Neural crest cell (in vitro differentiated cells): ENCODE data around the gene USP49. TPM values are rescaled to one million over a fixed set of nuclear protein-coding genes. Genes with fewer than 3 reads are reported as not detected.

Experiments used
- DNase-seq: peaks from one replicate; pipeline ENCODE4 v3.0.0; 2021; ENCODE audit warnings: low read depth, mixed read lengths, low spot score
- H3K27ac Mint-ChIP-seq: one replicate; pipeline ENCODE4 v1.8.0; 2021; ENCODE audit warnings: mild to moderate bottlenecking, mixed read lengths; ENCODE audit not compliant: unreplicated experiment
- H3K27me3 Mint-ChIP-seq: 2 replicates; pipeline ENCODE4 v1.8.0; 2021; ENCODE audit warnings: low read depth, mild to moderate bottlenecking, mixed read lengths
- H3K36me3 Mint-ChIP-seq: 2 replicates; pipeline ENCODE4 v1.8.0; 2021; ENCODE audit warnings: low read depth, mild to moderate bottlenecking, mixed read lengths
- H3K4me1 Mint-ChIP-seq: 2 replicates; pipeline ENCODE4 v1.8.0; 2021; ENCODE audit warnings: mixed read lengths
- H3K4me3 Mint-ChIP-seq: one replicate; pipeline ENCODE4 v1.8.0; 2021; ENCODE audit warnings: mild to moderate bottlenecking, mixed read lengths
- H3K9me3 Mint-ChIP-seq: 2 replicates; pipeline ENCODE4 v1.8.0; 2021; ENCODE audit warnings: mixed read lengths
- total RNA-seq: library from RNA; stranded (reverse); gene quantifications from 2 replicates; pipeline ENCODE4 v1.2.1, GENCODE V29; 2021
- TF ChIP-seq, protein P1 (sequence below): fragments of 200-600 bp; sonication (generic); conservative IDR thresholded peaks from 2 replicates; pipeline ENCODE4 v1.5.0; 2021; ENCODE audit warnings: antibody characterized with exemption, mild to moderate bottlenecking

Gene USP49
- total RNA-seq, 1 donor from 2014 or later, result 25.1 TPM

DNA sequence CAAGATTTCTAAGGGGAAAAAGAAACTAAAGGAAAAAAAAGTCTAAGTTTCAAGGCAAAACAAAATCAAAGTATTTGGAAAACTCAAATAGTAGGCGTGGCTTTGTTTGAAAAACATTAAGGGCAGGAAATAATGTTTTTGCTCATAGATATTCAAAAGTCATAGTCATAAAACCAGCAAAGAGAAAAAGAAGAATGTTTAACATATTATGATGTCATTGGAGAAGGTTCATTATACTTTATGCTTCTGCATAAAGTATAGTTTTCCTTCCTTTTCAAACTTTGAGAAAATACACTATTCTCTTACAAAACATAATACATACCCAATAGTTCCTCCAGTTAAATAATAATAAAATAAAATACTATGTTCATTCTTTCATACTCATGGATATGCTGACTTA, 13.7 kb downstream of the USP49 start:
- no peak overlapping the region for H3K4me3 Mint-ChIP-seq
- no peaks in the 10 kb centered on the region for H3K36me3 Mint-ChIP-seq
- DNase-seq, result no peak
- TF ChIP-seq, protein P1, sequence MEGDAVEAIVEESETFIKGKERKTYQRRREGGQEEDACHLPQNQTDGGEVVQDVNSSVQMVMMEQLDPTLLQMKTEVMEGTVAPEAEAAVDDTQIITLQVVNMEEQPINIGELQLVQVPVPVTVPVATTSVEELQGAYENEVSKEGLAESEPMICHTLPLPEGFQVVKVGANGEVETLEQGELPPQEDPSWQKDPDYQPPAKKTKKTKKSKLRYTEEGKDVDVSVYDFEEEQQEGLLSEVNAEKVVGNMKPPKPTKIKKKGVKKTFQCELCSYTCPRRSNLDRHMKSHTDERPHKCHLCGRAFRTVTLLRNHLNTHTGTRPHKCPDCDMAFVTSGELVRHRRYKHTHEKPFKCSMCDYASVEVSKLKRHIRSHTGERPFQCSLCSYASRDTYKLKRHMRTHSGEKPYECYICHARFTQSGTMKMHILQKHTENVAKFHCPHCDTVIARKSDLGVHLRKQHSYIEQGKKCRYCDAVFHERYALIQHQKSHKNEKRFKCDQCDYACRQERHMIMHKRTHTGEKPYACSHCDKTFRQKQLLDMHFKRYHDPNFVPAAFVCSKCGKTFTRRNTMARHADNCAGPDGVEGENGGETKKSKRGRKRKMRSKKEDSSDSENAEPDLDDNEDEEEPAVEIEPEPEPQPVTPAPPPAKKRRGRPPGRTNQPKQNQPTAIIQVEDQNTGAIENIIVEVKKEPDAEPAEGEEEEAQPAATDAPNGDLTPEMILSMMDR, result no peak
- H3K27me3 Mint-ChIP-seq, result no peaks in the 10 kb centered on the region
- no peak overlapping the region for H3K27ac Mint-ChIP-seq
- H3K4me1 Mint-ChIP-seq, result no peaks in the 10 kb centered on the region
- no peaks in the 10 kb centered on the region for H3K9me3 Mint-ChIP-seq

DNA sequence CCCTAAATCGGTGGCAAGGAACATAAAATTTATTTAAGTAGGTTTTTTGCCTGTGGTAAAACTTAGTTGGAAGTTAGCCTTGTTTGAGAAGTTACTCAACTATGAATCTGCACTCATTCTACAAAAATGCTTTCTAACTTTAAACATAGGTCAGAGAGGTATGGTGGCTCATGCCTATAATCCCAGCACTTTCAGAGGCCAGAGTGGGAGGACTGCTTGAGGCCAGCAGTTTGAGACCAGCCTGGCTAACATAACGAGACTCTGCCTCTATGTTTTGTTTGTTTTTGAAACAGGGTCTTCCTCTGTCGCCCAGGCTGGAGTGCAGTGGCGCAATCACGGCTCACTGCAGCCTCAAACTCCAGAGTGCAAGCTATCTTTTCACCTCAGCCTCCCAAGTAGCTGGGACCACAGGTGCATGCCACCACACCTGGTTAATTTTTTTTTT, 16.2 kb downstream of the USP49 start:
- no peaks in the 10 kb centered on the region for H3K36me3 Mint-ChIP-seq
- H3K27me3 Mint-ChIP-seq, result no peaks in the 10 kb centered on the region
- TF ChIP-seq, protein P1, result no peak
- no peaks in the 10 kb centered on the region for H3K4me1 Mint-ChIP-seq
- H3K9me3 Mint-ChIP-seq, result no peaks in the 10 kb centered on the region
- H3K27ac Mint-ChIP-seq, result no peak overlapping the region
- no peak for DNase-seq
- H3K4me3 Mint-ChIP-seq, result no peak overlapping the region

DNA sequence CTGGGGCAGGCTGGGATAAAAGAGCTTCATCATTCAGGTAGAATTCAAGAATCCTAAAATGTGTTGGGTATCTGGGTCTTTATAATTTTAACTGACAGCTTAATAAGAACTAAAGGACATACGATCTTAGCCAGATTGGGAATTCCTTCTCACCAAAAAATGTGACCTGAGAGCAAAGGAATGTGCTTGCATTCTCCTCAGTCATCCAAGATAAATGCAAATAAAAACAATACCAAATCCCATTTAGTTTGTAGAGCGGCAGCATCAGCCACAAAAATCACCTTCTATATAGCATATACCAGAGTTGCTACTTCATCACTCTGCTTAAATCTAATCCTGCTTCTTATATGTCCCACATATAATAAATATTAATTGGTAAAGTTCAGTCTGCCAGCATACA, 16.9 kb downstream of the USP49 start:
- Mint-ChIP-seq H3K27ac (no peak overlapping the region), H3K4me1 (no peaks in the 10 kb centered on the region), H3K36me3 (no peaks in the 10 kb centered on the region), H3K9me3 (no peaks in the 10 kb centered on the region), H3K27me3 (no peaks in the 10 kb centered on the region), H3K4me3 (no peak overlapping the region)
- no peak for DNase-seq
- TF ChIP-seq, protein P1, result no peak

DNA sequence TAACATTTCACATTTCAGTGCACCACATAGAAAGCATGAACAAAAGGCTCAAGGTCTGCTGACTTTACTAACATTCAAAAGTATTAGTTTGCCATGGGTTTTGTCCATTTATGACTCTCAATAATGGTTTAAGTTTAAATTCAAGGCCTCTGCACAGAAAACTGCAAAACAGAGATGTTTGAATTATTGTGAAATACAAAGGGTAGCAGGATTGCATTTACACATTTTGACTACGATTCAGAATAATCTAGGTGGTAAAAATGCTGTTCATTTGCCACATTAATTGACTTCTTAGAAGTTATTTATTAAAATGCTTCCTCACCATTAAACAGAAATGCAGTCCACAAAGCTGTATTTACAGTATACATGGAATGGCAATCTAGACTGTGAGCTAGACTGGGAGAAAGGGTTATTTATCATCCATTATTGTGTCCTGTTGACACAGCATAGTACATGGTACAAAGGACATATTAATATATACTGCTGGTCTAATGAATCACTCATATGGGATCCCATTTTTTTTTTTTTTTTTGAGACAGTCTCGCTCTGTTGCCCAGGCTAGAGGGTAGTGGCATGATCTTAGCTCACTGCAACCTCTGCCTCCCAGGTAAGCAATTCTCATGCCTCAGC, 18.0 kb downstream of the USP49 start:
- H3K4me3 Mint-ChIP-seq, result no peak overlapping the region
- H3K27ac Mint-ChIP-seq, result no peak overlapping the region
- no peaks in the 10 kb centered on the region for H3K27me3 Mint-ChIP-seq
- DNase-seq, result no peak
- no peaks in the 10 kb centered on the region for H3K9me3 Mint-ChIP-seq
- no peaks in the 10 kb centered on the region for H3K36me3 Mint-ChIP-seq
- H3K4me1 Mint-ChIP-seq, result peaks cover 6% of the 10 kb centered on the region
- TF ChIP-seq, protein P1, result no peak

DNA sequence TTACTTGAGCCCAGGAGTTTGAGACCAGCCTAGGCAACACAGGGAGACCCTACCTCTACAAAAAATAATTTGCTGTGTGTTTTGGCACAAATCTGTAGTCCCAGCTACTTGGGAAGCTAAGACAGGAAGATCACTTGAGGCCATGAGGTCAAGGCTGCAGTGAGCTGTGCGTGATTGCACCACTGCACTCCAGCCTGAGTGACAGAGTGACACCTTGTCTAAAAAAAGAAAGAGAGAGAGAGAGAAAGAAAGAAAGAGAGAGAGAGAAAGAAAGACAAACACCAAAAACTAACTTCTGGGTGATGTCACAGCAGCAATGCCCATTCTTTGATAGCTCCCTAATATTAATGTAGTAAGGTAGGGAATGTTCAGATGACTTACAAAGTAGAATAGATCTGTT, 20.4 kb downstream of the USP49 start:
- H3K9me3 Mint-ChIP-seq, result no peaks in the 10 kb centered on the region
- H3K27ac Mint-ChIP-seq, result no peak overlapping the region
- no peak for DNase-seq
- no peaks in the 10 kb centered on the region for H3K36me3 Mint-ChIP-seq
- H3K4me1 Mint-ChIP-seq, result peaks cover 6% of the 10 kb centered on the region
- TF ChIP-seq, protein P1, result no peak
- H3K27me3 Mint-ChIP-seq, result no peaks in the 10 kb centered on the region
- no peak overlapping the region for H3K4me3 Mint-ChIP-seq
